Upper lobe of left lung (tissue), 4 donors: Measurements from ENCODE around the gene APOBEC3F.
"Not testable (repeated sequence)": the region's sequence is repeated elsewhere in the genome, so short reads cannot be mapped to it uniquely, and the experiment has no call there.

Source experiments
- POLR2A ChIP-seq, 4 donors: fragments of 450-650 bp; IDR thresholded peaks; one replicate each; pipeline ENCODE4 v1.5.1; 2016 to 2017; ENCODE audit warnings: antibody characterized with exemption in 4 of 4, mild to moderate bottlenecking in 2 of 4
- POLR2AphosphoS5 ChIP-seq, 2 donors: sonication (generic); formaldehyde crosslinking; IDR thresholded peaks; one replicate each; pipeline ENCODE4 v1.5.1; 2017; ENCODE audit warnings: antibody characterized with exemption in 2 of 2
- TF ChIP-seq, protein P1 (sequence below), 6 experiments: fragments of 450-650 bp in 4 of 6; fragments of 200-600 bp in 2 of 6; sonication (generic) in 2 of 6; IDR thresholded peaks; one replicate each; pipeline ENCODE4 v1.5.1; 2016 to 2019; ENCODE audit warnings: antibody characterized with exemption in 6 of 6

DNA sequence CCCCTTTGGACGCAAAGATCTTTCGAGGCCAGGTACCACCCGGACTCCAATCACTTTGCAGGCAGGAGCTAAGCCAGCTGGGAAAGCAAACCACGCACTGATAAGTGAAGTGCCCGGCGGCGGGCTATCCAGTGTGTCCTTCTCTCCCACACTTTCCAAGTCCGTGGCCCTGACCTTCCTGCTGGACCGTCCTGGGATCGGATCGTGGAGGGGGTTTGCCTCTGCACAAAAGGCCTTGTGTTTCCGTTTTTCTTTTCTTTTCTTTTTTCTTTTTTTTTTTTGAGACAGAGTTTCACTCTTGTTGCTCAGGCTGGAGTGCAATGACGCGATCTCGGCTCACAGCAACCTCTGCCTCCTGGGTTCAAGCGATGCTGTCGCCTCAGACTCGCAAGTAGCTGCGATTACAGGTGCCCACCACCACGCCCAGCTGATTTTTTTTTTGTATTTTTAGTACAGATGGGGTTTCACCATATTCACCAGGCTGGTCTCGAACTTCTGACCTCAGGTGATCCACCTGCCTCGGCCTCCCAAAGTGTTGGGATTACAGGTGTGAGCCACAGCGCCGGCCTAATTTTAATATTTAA lies 38.5 kb downstream of the APOBEC3F start:
- TF ChIP-seq, protein P1, sequence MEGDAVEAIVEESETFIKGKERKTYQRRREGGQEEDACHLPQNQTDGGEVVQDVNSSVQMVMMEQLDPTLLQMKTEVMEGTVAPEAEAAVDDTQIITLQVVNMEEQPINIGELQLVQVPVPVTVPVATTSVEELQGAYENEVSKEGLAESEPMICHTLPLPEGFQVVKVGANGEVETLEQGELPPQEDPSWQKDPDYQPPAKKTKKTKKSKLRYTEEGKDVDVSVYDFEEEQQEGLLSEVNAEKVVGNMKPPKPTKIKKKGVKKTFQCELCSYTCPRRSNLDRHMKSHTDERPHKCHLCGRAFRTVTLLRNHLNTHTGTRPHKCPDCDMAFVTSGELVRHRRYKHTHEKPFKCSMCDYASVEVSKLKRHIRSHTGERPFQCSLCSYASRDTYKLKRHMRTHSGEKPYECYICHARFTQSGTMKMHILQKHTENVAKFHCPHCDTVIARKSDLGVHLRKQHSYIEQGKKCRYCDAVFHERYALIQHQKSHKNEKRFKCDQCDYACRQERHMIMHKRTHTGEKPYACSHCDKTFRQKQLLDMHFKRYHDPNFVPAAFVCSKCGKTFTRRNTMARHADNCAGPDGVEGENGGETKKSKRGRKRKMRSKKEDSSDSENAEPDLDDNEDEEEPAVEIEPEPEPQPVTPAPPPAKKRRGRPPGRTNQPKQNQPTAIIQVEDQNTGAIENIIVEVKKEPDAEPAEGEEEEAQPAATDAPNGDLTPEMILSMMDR (IDR thresholded peaks at IDR 0.05), result not testable (repeated sequence)
- TF ChIP-seq POLR2AphosphoS5, POLR2A (IDR thresholded peaks at IDR 0.05): not testable (repeated sequence)
